GM21619 (cell line): Measurements from ENCODE around the gene CTNNA3.

Source experiments
- ATAC-seq: cut with Tn5 transposase; IDR thresholded peaks from one replicate; pipeline ENCODE4 v1.9.1; 2021; ENCODE audit not compliant: unreplicated experiment

The CTNNA3 gene

DNA sequence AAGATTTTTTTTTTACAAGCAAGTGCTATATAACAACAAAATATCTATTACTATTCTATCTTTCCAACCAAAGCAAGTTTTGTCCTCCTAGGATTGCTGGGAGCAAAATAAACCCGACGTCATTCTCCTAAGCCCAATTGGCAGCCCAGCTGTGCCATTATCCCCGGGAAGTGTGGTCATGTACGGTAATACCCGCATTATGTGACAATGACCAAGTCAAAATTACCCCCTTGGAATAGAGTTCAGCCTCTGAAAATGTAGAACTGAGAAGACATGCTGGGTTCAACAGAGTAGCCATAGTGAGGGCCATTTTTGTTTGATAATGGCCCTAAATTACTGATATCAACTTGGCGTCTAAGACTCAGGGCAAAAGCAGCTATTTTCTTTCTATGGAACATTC is 554.7 kb downstream of the CTNNA3 start:
- no peak for ATAC-seq

- ATAC-seq: no peak
Observed at GRCh38 chr10:67140641-67141040, 555.4 kb downstream of the CTNNA3 start.

DNA sequence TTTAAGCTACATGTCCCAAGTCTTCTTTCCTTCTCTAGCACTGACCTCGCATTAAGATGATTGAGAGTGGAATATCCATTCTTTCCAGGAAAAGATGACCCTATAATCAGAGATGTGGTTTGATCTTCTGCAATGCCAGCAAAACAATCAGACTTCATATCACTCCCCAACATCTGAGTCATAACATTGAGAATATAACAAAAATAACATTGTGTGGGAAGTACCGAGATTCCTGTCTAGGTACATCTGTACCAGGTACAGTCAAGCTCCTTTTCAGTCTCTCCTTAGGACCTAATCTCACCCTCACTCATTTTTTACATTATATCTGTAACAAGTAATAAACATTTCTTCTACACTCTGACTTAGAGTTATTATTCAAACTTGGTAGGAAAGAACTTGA is 568.6 kb downstream of the CTNNA3 start:
- no peak for ATAC-seq

GRCh38 chr10:67119651-67120050 is 576.3 kb downstream of the CTNNA3 start:
- no peak for ATAC-seq

GRCh38 chr10:67115972-67116371 is 580.0 kb downstream of the CTNNA3 start:
- ATAC-seq: no peak

DNA sequence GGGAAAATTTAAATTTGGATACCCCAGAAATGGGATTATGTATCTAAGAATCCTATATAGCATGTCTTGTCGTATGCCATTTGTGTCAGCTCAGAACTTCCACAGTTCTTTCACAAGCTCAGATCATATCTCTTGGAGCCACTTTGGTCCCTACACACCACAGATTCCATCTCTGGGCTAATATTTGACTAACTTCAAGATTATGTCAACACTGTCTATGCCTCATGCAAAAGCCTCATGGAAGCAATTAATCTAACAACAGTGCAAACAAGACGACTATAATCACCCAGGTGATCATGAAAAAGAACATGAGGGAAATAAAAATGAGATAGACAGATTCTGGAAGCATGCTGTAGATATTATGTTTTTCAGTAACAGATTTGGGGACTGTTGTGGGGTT is 581.0 kb downstream of the CTNNA3 start:
- no peak for ATAC-seq

- ATAC-seq: no peak
Observed at GRCh38 chr10:67112765-67113164, 583.2 kb downstream of the CTNNA3 start.

DNA sequence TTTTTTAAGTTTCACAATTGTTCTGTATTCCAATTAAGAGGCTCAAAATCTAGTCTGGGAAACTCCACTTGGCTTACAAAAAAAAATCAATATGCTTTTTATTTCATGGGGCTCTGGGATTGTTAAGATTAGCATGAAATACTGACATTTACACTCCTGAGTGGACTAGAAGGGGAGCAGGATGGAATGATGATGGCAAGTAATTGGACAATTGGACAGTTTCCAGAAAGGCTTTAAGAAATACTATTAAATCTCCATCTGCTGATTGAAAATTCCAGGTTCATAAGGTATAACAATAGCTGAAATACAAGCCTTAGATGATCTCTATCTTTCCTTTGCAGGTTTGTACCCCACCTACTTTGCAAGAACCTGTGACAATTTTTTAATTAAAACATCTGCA is 585.7 kb downstream of the CTNNA3 start:
- ATAC-seq: no peak

- ATAC-seq: no peak
Observed at GRCh38 chr10:67107670-67108069, 588.3 kb downstream of the CTNNA3 start.

DNA sequence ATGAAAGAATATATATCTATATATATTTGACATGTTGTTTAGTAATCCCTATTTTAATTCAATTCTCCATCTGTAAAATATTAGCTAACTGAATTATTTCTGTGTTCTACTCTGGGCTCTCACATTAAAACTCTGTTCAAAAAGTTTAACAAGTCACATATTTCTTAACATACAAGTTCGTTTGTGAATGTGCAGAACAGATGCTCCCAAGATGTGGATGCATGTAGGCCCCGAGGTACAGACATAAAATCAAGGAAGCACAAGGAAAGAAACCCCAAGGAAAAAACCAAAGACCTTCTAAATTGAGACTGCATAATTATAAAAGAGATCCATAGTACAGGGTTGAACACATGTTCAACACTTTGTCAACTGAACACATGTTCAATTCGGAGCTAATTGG is 595.0 kb downstream of the CTNNA3 start:
- no peak for ATAC-seq

DNA sequence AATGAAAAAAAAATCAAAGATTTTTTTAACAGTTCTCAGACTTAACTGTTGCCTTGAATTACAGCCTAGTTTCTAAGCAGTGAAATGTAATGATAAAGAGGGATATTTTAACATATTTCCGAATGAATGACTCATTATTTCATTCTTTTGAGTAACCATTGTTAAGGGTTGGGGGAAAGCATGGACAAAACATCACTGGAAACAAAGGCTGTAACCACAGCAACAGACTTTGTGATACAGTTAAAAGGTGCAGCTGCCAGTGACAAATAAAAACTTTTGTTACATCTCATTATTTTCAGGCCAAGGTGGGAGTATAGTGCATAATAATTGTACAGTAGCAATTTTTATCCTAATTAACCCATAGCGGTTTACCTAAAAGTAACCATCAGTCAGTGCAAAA is 597.5 kb downstream of the CTNNA3 start:
- ATAC-seq: no peak

DNA sequence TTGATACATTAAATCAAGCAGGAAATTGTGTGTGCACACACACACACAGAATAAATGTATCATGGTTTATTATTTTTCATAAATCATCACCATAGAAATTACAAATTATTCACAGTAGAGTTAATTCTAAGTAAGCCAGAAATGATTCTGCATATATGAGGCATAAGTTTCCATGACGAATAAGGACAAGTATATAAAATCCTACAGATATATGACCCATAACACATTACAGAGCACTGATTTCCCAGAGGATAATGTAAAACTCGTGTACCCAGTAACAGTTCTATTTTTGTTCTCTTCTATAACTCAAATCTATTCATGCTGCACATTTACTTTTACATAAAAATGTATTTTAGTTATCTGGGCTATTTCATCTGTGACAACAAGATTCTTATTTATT is 600.5 kb downstream of the CTNNA3 start:
- ATAC-seq: no peak

- no peak for ATAC-seq
Observed at GRCh38 chr10:67088036-67088435, 608.0 kb downstream of the CTNNA3 start.

- ATAC-seq: no peak
Observed at GRCh38 chr10:67087135-67087425, 608.9 kb downstream of the CTNNA3 start.

- no peak for ATAC-seq
Observed at GRCh38 chr10:67086327-67087134, 609.5 kb downstream of the CTNNA3 start.

- no peak for ATAC-seq
Observed at GRCh38 chr10:67079126-67079525, 616.9 kb downstream of the CTNNA3 start.

DNA sequence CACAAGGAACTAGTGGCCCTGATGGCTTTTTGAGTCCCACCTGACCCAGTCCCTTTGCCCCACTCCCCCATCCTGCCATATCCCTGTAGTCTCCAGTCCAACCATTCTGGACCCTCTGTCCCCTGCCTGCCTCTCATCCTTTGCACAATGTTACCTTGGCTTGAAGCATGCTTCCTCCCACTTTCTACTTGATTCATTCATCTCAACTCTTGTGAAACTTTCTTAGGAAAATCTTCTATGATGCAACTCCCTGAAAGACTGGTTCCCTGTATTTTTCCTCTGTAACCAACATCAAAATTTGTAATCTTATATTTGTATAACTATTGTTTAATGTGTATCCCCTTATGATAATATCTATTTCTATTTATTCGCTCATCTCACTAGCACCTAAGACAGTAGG is 618.6 kb downstream of the CTNNA3 start:
- ATAC-seq: no peak

- no peak for ATAC-seq
Observed at GRCh38 chr10:67076144-67076543, 619.9 kb downstream of the CTNNA3 start.

GRCh38 chr10:67075491-67075971 is 620.5 kb downstream of the CTNNA3 start:
- ATAC-seq: no peak

DNA sequence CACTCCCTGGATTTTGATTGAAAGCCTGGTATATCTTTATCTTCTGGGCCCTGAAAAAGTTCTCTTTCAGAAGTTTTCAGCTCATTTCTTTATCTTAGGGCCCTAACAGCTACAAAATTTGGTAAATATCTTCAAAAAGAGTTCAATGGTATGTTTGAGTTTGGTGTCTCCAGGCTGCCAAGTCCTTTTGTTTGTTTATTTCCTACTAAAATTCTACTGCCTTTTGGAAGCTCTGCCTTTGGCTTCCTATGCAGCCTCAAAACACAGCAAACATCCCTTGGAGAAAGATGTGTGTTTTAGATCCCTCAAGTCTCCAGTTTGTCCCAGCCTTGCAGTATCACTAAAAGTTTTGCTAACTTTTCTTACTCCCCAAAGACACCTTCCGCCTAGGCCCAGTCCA is 623.3 kb downstream of the CTNNA3 start:
- ATAC-seq: no peak

DNA sequence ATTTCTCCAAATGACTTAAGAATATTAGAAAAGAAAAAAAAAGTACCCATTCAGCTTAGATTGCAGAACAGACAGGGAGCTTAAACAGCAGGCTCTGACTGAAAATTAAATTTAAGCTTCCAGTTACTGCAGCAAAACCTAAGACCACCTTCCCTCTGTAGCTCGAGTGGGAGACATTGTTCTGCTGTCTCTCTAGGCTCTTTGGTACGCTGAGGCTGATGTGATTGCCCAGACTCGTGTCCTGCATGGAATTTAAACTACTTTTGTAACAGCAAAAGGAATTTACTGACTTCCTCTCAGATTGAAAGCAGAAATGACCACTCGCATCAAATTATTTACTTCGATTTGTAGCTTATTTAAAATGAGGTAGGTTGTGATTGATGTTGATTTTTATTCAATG is 645.6 kb downstream of the CTNNA3 start:
- ATAC-seq: no peak

DNA sequence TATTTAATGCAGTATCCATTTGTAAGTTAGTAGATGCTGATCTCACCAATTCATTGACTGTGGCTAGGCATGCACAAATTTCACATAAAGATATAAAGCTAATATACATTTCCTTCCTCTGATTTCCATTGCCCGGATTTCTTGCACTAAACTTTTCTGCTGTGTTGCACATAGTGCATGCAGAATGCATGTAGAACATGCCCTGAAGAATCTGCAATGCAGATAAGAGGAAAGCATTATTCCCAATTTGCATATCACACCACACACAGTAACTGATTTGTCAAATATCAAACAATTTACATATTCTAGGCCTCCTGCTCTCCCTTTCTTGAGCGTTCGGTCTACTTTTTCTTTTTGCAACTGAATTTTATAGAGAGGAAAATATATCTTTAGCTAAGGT is 646.0 kb downstream of the CTNNA3 start:
- ATAC-seq: no peak

GRCh38 chr10:67046507-67046906 is 649.5 kb downstream of the CTNNA3 start:
- no peak for ATAC-seq
